SK-N-SH treated with all-trans-retinoic acid at 6 μM for 48 hours (cell line): ENCODE data around the gene PCIF1.

Experiments used
- ATAC-seq: fragments of 200-7000 bp; cut with Tn5 transposase; 3 replicates; pipeline ENCODE4 v1.9.1; 2020; ENCODE audit warnings: mild to moderate bottlenecking, moderate library complexity
- ARNTL ChIP-seq: fragments of 450-650 bp; formaldehyde crosslinking; IDR thresholded peaks from 2 replicates; pipeline ENCODE4 v1.5.0; 2020; ENCODE audit warnings: low read depth, mild to moderate bottlenecking, moderate library complexity, borderline replicate concordance
- BACH2 ChIP-seq: fragments of 250-450 bp; sonication (Bioruptor Pico); IDR thresholded peaks from 2 replicates; pipeline ENCODE4 v1.9.0; 2021; ENCODE audit warnings: mild to moderate bottlenecking, borderline replicate concordance
- CREB5 ChIP-seq: fragments of 250-450 bp; sonication (Bioruptor Pico); IDR thresholded peaks from 2 replicates; pipeline ENCODE4 v1.5.1; 2020; ENCODE audit warnings: low read depth, mild to moderate bottlenecking, moderate library complexity
- CSDC2 ChIP-seq: fragments of 250-450 bp; sonication (Bioruptor Pico); IDR thresholded peaks from 2 replicates; pipeline ENCODE4 v1.5.0; 2020; ENCODE audit warnings: mild to moderate bottlenecking, moderate library complexity
- CSRNP3 ChIP-seq: fragments of 250-450 bp; sonication (Bioruptor Pico); IDR thresholded peaks from 2 replicates; pipeline ENCODE4 v1.5.1; 2021; ENCODE audit warnings: mild to moderate bottlenecking, moderate library complexity
- ESRRG ChIP-seq: fragments of 250-450 bp; sonication (Bioruptor Pico); IDR thresholded peaks from 2 replicates; pipeline ENCODE4 v1.6.1; 2021; ENCODE audit warnings: mild to moderate bottlenecking
- GLIS3 ChIP-seq: fragments of 250-450 bp; sonication (Bioruptor Pico); IDR thresholded peaks from 2 replicates; pipeline ENCODE4 v1.5.0; 2020; ENCODE audit warnings: mild to moderate bottlenecking, moderate library complexity
- ISL1 ChIP-seq: fragments of 250-450 bp; sonication (Bioruptor Pico); IDR thresholded peaks from 2 replicates; pipeline ENCODE4 v2.1.2; 2022; ENCODE audit warnings: mild to moderate bottlenecking, moderate library complexity
- OSR1 ChIP-seq: fragments of 250-450 bp; sonication (Bioruptor Pico); IDR thresholded peaks from 2 replicates; pipeline ENCODE4 v1.8.0; 2022; ENCODE audit warnings: moderate library complexity, mild to moderate bottlenecking, inconsistent platforms
- PPARA ChIP-seq: fragments of 250-450 bp; sonication (Bioruptor Pico); IDR thresholded peaks from 2 replicates; pipeline ENCODE4 v1.5.0; 2020; ENCODE audit warnings: mild to moderate bottlenecking, borderline replicate concordance
- RARB ChIP-seq: fragments of 250-450 bp; sonication (Bioruptor Pico); IDR thresholded peaks from 2 replicates; pipeline ENCODE4 v1.8.0; 2021; ENCODE audit warnings: mild to moderate bottlenecking, moderate library complexity
- SNAI2 ChIP-seq: fragments of 250-450 bp; sonication (Bioruptor Pico); IDR thresholded peaks from 2 replicates; pipeline ENCODE4 v1.5.0; 2020; ENCODE audit warnings: mild to moderate bottlenecking, moderate library complexity
- TCF4 ChIP-seq: fragments of 250-450 bp; sonication (Bioruptor Pico); IDR thresholded peaks from 2 replicates; pipeline ENCODE4 v1.8.0; 2021; ENCODE audit warnings: mild to moderate bottlenecking, moderate library complexity, borderline replicate concordance
- TOX ChIP-seq: fragments of 250-450 bp; sonication (Bioruptor Pico); IDR thresholded peaks from 2 replicates; pipeline ENCODE4 v1.8.0; 2021; ENCODE audit warnings: mild to moderate bottlenecking, moderate library complexity, borderline replicate concordance
- TSHZ2 ChIP-seq: fragments of 250-450 bp; sonication (Bioruptor Pico); IDR thresholded peaks from 2 replicates; pipeline ENCODE4 v1.5.0; 2020; ENCODE audit warnings: mild to moderate bottlenecking, moderate library complexity
- ZC3H10 ChIP-seq: fragments of 250-450 bp; sonication (Bioruptor Pico); IDR thresholded peaks from 2 replicates; pipeline ENCODE4 v1.5.1; 2021; ENCODE audit warnings: mild to moderate bottlenecking, moderate library complexity
- ZFP3 ChIP-seq: fragments of 250-450 bp; sonication (Bioruptor Pico); IDR thresholded peaks from 2 replicates; pipeline ENCODE4 v1.5.0; 2020; ENCODE audit warnings: mild to moderate bottlenecking, moderate library complexity
- ZFP30 ChIP-seq: fragments of 450-650 bp; formaldehyde crosslinking; IDR thresholded peaks from 2 replicates; pipeline ENCODE4 v1.5.0; 2022; ENCODE audit warnings: mild to moderate bottlenecking, moderate library complexity
- ZNF565 ChIP-seq: fragments of 450-650 bp; formaldehyde crosslinking; conservative IDR thresholded peaks from 2 replicates; pipeline ENCODE4 v1.5.0; 2020; ENCODE audit warnings: low read depth, mild to moderate bottlenecking, moderate library complexity
- ZNF70 ChIP-seq: fragments of 450-650 bp; formaldehyde crosslinking; IDR thresholded peaks from 2 replicates; pipeline ENCODE4 v1.5.0; 2020; ENCODE audit warnings: mild to moderate bottlenecking, moderate library complexity
- ZNF8 ChIP-seq: fragments of 450-650 bp; formaldehyde crosslinking; IDR thresholded peaks from 2 replicates; pipeline ENCODE4 v1.5.0; 2020; ENCODE audit warnings: mild to moderate bottlenecking, moderate library complexity
- TF ChIP-seq, protein P1 (sequence below): fragments of 250-450 bp; sonication (Bioruptor Pico); IDR thresholded peaks from 2 replicates; pipeline ENCODE4 v1.8.0; 2021; ENCODE audit warnings: low read depth, mild to moderate bottlenecking, moderate library complexity, borderline replicate concordance
- TF ChIP-seq, protein P2 (sequence below): fragments of 250-450 bp; sonication (Bioruptor Pico); IDR thresholded peaks from 2 replicates; pipeline ENCODE4 v1.8.0; 2020; ENCODE audit warnings: mild to moderate bottlenecking, moderate library complexity, borderline replicate concordance

Gene PCIF1

GRCh38 chr20:45972500-45973183, 38.2 kb downstream of the PCIF1 start:
- ATAC-seq: peak; percentile 88
- TF ChIP-seq ZC3H10 (CRISPR knock-in tag) (no peak), TSHZ2 (CRISPR knock-in tag) (peak; percentile 70; the same call in 1 of the 2 replicates), BACH2 (CRISPR knock-in tag) (no peak), ZFP30 (CRISPR knock-in tag) (no peak), RARB (CRISPR knock-in tag) (no peak; the same call in 1 of the 2 replicates), CREB5 (no peak), ZNF8 (no peak), PPARA (CRISPR knock-in tag) (no peak), ARNTL (CRISPR knock-in tag) (no peak), TCF4 (CRISPR knock-in tag) (no peak), ESRRG (no peak), CSDC2 (CRISPR knock-in tag) (no peak), TOX (CRISPR knock-in tag) (no peak), ZFP3 (CRISPR knock-in tag) (0 out of 2 replicates have a peak, but pooled peaks have one; percentile 8), SNAI2 (CRISPR knock-in tag) (no peak), ZNF70 (CRISPR knock-in tag) (peak; percentile 9; the same call in 1 of the 2 replicates), CSRNP3 (no peak), ZNF565 (CRISPR knock-in tag) (no peak), OSR1 (CRISPR knock-in tag) (no peak), ISL1 (CRISPR knock-in tag) (no peak), GLIS3 (CRISPR knock-in tag) (no peak)
- TF ChIP-seq, protein P1, sequence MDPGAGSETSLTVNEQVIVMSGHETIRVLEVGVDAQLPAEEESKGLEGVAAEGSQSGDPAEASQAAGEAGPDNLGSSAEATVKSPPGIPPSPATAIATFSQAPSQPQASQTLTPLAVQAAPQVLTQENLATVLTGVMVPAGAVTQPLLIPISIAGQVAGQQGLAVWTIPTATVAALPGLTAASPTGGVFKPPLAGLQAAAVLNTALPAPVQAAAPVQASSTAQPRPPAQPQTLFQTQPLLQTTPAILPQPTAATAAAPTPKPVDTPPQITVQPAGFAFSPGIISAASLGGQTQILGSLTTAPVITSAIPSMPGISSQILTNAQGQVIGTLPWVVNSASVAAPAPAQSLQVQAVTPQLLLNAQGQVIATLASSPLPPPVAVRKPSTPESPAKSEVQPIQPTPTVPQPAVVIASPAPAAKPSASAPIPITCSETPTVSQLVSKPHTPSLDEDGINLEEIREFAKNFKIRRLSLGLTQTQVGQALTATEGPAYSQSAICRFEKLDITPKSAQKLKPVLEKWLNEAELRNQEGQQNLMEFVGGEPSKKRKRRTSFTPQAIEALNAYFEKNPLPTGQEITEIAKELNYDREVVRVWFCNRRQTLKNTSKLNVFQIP (CRISPR knock-in tag): no peak
- TF ChIP-seq, all 23 proteins: peak for 3

DNA sequence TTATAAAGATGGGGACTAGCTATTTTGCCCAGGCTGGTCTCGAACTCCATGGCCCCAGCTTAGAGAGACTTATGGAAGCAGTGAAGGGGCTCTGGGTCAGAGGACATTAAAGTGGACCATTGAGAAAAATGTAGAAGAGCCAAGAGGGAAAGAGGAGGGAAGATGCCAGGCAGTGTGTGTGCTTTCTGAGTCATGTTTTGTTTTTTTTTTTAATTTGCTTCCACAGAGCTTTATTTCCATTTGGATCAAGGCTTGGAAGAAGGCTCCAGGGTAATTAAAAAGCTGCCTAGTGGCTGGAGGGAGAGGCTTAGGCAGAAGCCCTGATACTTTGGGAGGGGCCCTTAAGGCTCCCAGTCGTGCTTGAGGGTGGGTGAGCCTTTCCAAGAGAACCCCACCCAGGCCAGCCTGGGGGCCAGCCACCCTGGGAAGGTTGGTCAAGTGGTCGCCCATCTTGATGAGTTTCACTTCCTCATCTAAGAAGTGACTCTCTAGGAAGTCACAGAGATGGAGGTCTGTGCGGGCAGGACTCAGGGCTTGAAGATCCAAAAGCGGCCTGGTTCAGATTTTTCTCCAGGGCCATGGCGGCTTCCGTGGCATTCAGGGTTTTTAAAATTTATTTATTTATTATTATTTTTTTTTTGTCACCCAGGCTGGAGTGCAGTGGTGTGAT, 40.5 kb downstream of the PCIF1 start:
- no peak for ATAC-seq
- TF ChIP-seq ARNTL (CRISPR knock-in tag) (no peak), ZNF8 (no peak), PPARA (CRISPR knock-in tag) (no peak), SNAI2 (CRISPR knock-in tag) (no peak), ISL1 (CRISPR knock-in tag) (no peak), BACH2 (CRISPR knock-in tag) (no peak), ESRRG (no peak), TOX (CRISPR knock-in tag) (no peak), ZNF565 (CRISPR knock-in tag) (no peak), OSR1 (CRISPR knock-in tag) (no peak), ZNF70 (CRISPR knock-in tag) (no peak), ZFP30 (CRISPR knock-in tag) (no peak), TCF4 (CRISPR knock-in tag) (no peak), CSRNP3 (no peak), ZFP3 (CRISPR knock-in tag) (no peak), ZC3H10 (CRISPR knock-in tag) (no peak), CSDC2 (CRISPR knock-in tag) (no peak)
- TF ChIP-seq, protein P2, sequence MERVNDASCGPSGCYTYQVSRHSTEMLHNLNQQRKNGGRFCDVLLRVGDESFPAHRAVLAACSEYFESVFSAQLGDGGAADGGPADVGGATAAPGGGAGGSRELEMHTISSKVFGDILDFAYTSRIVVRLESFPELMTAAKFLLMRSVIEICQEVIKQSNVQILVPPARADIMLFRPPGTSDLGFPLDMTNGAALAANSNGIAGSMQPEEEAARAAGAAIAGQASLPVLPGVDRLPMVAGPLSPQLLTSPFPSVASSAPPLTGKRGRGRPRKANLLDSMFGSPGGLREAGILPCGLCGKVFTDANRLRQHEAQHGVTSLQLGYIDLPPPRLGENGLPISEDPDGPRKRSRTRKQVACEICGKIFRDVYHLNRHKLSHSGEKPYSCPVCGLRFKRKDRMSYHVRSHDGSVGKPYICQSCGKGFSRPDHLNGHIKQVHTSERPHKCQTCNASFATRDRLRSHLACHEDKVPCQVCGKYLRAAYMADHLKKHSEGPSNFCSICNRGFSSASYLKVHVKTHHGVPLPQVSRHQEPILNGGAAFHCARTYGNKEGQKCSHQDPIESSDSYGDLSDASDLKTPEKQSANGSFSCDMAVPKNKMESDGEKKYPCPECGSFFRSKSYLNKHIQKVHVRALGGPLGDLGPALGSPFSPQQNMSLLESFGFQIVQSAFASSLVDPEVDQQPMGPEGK (CRISPR knock-in tag): no peak
- TF ChIP-seq, protein P1 (CRISPR knock-in tag): no peak
